ENCODE data around the gene MMP1. TPM values are rescaled to one million over a fixed set of nuclear protein-coding genes. Genes with fewer than 3 reads are reported as not detected.

The MMP1 gene
- total RNA-seq, 1 donor from 2014 or later: not detected

DNA sequence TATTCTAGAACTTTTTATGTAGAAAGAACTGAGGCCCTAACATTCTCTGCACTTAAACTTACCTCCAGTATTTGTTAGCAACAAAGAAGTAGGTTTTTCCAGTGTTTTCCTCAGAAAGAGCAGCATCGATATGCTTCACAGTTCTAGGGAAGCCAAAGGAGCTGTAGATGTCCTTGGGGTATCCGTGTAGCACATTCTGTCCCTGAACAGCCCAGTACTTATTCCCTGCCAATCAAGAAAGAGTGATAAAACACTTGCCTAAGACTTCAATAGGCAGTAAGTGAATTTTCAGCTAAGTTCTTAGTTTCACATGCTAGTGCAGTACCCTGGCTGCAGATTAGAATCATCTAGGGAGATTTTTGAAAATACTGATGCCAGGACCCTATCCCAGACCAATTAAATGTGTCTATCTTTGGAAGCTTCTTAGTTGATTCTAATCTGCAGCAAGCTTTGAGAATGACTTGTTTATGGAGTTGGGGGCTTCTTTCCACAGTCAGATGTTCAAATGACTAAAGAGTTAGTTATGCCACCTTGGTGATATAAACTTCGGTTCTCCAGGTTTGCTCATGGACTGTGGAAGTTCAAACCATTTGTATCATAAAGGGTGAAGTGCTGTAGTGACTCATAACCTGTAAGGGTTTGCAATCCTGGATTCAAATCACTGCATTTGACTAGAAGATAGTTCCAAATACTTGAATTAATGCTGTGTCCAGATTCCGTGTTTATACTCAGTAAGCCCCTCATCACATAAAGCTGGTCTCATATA, 6.5 kb downstream of the MMP1 start:
- no peak overlapping the region for H3K4me3 Mint-ChIP-seq (ENCODE audit: unreplicated experiment)
- H3K27me3 Mint-ChIP-seq (ENCODE audit: unreplicated experiment): no peaks in the 10 kb centered on the region
- no peak for DNase-seq
- no peaks in the 10 kb centered on the region for H3K9me3 Mint-ChIP-seq (ENCODE audit: unreplicated experiment)
- TF ChIP-seq, protein P1, sequence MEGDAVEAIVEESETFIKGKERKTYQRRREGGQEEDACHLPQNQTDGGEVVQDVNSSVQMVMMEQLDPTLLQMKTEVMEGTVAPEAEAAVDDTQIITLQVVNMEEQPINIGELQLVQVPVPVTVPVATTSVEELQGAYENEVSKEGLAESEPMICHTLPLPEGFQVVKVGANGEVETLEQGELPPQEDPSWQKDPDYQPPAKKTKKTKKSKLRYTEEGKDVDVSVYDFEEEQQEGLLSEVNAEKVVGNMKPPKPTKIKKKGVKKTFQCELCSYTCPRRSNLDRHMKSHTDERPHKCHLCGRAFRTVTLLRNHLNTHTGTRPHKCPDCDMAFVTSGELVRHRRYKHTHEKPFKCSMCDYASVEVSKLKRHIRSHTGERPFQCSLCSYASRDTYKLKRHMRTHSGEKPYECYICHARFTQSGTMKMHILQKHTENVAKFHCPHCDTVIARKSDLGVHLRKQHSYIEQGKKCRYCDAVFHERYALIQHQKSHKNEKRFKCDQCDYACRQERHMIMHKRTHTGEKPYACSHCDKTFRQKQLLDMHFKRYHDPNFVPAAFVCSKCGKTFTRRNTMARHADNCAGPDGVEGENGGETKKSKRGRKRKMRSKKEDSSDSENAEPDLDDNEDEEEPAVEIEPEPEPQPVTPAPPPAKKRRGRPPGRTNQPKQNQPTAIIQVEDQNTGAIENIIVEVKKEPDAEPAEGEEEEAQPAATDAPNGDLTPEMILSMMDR (IDR thresholded peaks at IDR 0.05; ENCODE audit: partially characterized antibody, unreplicated experiment): no peak
- no peak overlapping the region for H3K27ac Mint-ChIP-seq (ENCODE audit: unreplicated experiment)
- H3K36me3 Mint-ChIP-seq (ENCODE audit: unreplicated experiment): no peaks in the 10 kb centered on the region
- H3K4me1 Mint-ChIP-seq (ENCODE audit: low read depth, unreplicated experiment): peaks cover 4% of the 10 kb centered on the region

DNA sequence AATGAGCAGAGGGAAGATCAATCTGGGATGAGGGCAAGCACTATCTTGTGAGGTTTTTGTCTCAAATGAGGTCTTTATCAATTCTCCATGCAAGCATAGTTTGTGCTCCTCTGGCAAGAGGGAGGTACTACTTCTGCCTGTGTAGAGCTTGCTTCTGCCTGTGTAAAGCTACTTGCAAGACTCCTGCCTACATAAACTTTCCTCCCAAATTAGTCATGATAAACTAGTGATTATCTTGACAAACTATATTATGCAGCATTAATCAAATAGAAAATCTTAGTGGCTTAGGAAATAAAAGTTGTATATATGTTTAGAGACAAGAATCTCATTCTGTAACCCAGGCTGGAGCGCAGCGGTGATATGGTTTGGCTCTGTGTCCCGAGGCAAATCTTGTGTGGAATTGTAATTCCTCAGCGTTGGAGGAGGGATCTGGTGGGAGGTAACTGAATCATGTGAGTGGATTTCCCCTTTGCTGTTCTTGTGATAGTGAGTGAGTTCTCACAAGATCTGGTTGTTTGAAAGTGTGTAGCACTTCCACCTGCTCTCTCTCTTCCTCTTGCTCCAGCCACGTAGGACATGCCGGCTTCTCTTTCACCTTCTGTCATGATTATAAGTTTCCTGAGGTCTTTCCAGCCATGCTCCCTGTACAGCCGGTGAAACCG, 9.5 kb downstream of the MMP1 start:
- TF ChIP-seq, protein P1 (IDR thresholded peaks at IDR 0.05; ENCODE audit: partially characterized antibody, unreplicated experiment): no peak
- no peak for DNase-seq
- no peaks in the 10 kb centered on the region for H3K9me3 Mint-ChIP-seq (ENCODE audit: unreplicated experiment)
- H3K4me1 Mint-ChIP-seq (ENCODE audit: low read depth, unreplicated experiment): peaks cover 4% of the 10 kb centered on the region
- H3K36me3 Mint-ChIP-seq (ENCODE audit: unreplicated experiment): no peaks in the 10 kb centered on the region
- no peak overlapping the region for H3K4me3 Mint-ChIP-seq (ENCODE audit: unreplicated experiment)
- H3K27ac Mint-ChIP-seq (ENCODE audit: unreplicated experiment): no peak overlapping the region
- H3K27me3 Mint-ChIP-seq (ENCODE audit: unreplicated experiment): no peaks in the 10 kb centered on the region

DNA sequence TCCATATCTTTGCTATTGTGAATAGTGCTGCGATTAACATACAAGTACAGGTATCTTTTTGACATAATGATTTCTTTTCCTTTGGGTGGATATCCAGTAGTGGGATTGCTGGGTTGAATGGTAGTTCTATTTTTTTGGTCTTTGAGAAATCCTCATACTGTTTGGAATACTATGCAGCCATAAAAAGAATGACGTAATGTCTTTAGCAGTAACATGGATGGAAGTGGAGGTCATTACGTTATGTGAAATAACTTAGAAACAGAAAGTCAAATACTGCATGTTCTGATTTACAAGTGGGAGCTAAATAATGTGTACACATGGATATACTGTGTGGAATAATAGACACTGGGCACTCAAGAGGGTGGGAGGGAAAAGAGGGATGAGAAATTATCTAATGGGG, 13.6 kb downstream of the MMP1 start:
- no peak for DNase-seq
- Mint-ChIP-seq H3K27me3 (ENCODE audit: unreplicated experiment) (no peaks in the 10 kb centered on the region), H3K4me3 (ENCODE audit: unreplicated experiment) (no peak overlapping the region), H3K4me1 (ENCODE audit: low read depth, unreplicated experiment) (no peaks in the 10 kb centered on the region), H3K36me3 (ENCODE audit: unreplicated experiment) (no peaks in the 10 kb centered on the region), H3K27ac (ENCODE audit: unreplicated experiment) (no peak overlapping the region), H3K9me3 (ENCODE audit: unreplicated experiment) (no peaks in the 10 kb centered on the region)
- TF ChIP-seq, protein P1 (IDR thresholded peaks at IDR 0.05; ENCODE audit: partially characterized antibody, unreplicated experiment): no peak

DNA sequence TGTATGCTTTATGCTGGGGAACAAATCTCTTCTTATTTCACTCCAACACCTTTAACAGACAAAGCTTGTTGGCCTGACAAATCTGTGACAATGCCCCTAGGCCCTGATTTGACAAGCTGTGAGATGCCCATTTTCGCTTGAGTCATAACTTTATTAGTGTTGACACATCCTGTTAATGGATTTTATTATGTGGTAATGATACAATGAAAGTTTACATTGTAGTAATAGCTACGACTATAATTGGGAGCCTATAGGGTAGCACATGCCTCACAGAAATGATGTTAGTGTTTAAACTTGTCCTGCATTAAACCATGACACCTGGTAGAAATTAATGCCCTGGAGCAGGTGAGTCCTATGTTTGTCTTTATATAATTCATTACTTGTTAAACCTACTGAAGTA, 14.2 kb downstream of the MMP1 start:
- no peak overlapping the region for H3K4me3 Mint-ChIP-seq (ENCODE audit: unreplicated experiment)
- no peaks in the 10 kb centered on the region for H3K36me3 Mint-ChIP-seq (ENCODE audit: unreplicated experiment)
- H3K4me1 Mint-ChIP-seq (ENCODE audit: low read depth, unreplicated experiment): no peaks in the 10 kb centered on the region
- DNase-seq: no peak
- no peaks in the 10 kb centered on the region for H3K9me3 Mint-ChIP-seq (ENCODE audit: unreplicated experiment)
- TF ChIP-seq, protein P1 (IDR thresholded peaks at IDR 0.05; ENCODE audit: partially characterized antibody, unreplicated experiment): no peak
- H3K27ac Mint-ChIP-seq (ENCODE audit: unreplicated experiment): no peak overlapping the region
- no peaks in the 10 kb centered on the region for H3K27me3 Mint-ChIP-seq (ENCODE audit: unreplicated experiment)

DNA sequence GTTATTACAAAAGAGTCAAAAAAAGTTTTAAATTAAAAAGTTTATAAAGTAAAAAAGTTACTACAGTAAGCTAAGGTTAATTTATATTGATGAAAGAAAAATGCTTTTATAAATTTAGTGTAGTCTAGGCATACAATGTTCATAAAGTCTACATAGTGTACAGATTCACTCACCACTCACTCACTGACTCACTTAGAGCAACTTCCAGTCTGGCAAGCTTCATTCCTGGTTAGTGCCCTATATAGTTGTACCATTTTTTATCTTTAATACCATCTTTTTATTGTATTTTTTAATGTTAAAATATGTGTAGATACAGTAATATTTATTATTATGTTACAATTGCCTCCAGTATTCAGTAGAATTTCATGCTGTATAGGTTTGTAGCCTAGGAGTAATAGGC, 14.9 kb downstream of the MMP1 start:
- H3K27ac Mint-ChIP-seq (ENCODE audit: unreplicated experiment): no peak overlapping the region
- no peaks in the 10 kb centered on the region for H3K4me1 Mint-ChIP-seq (ENCODE audit: low read depth, unreplicated experiment)
- no peaks in the 10 kb centered on the region for H3K9me3 Mint-ChIP-seq (ENCODE audit: unreplicated experiment)
- H3K36me3 Mint-ChIP-seq (ENCODE audit: unreplicated experiment): no peaks in the 10 kb centered on the region
- DNase-seq: no peak
- H3K4me3 Mint-ChIP-seq (ENCODE audit: unreplicated experiment): no peak overlapping the region
- no peaks in the 10 kb centered on the region for H3K27me3 Mint-ChIP-seq (ENCODE audit: unreplicated experiment)
- TF ChIP-seq, protein P1 (IDR thresholded peaks at IDR 0.05; ENCODE audit: partially characterized antibody, unreplicated experiment): no peak

Data from glutamatergic neuron (in vitro differentiated cells).